ENCODE measurements around the gene CDKL4.
"Not testable (repeated sequence)": the region's sequence is repeated elsewhere in the genome, so short reads cannot be mapped to it uniquely, and the experiment has no call there.

Gene CDKL4

GRCh38 chr2:39210846-39211245, 32.9 kb downstream of the CDKL4 start:
- H3K36me3 ChIP-seq (replicated peaks; ENCODE audit: low read depth, low read length) = no peaks in the 10 kb centered on the region
- H3K4me2 ChIP-seq (ENCODE audit: low read length) = no peak overlapping the region
- no peaks in the 10 kb centered on the region for H3K9me3 ChIP-seq (ENCODE audit: insufficient read depth, low read length)
- H3K9ac ChIP-seq (ENCODE audit: low read length) = no peak overlapping the region
- no peak for TF ChIP-seq CTCF (IDR thresholded peaks at IDR 0.05; ENCODE audit: low read depth, low read length)
- no peak for TF ChIP-seq EZH2phosphoT487 (IDR thresholded peaks at IDR 0.05; ENCODE audit: low read depth)
- no peak overlapping the region for H3K27ac ChIP-seq (ENCODE audit: low read length)
- H3K4me3 ChIP-seq (ENCODE audit: low read length) = no peak overlapping the region
- H3K4me1 ChIP-seq (ENCODE audit: low read length) = no peaks in the 10 kb centered on the region
- no peaks in the 10 kb centered on the region for H3K79me2 ChIP-seq (ENCODE audit: low read length)
- no peak overlapping the region for H2AFZ ChIP-seq (ENCODE audit: low read depth, low read length)
- H4K20me1 ChIP-seq (ENCODE audit: insufficient read depth, low read length) = no peaks in the 10 kb centered on the region
- no peaks in the 10 kb centered on the region for H3K27me3 ChIP-seq (ENCODE audit: low read depth, low read length)

- Histone ChIP-seq H3K36me3 (replicated peaks; ENCODE audit: low read depth, low read length) (no peaks in the 10 kb centered on the region), H3K4me3 (ENCODE audit: low read length) (no peak overlapping the region), H3K4me1 (ENCODE audit: low read length) (no peaks in the 10 kb centered on the region), H2AFZ (ENCODE audit: low read depth, low read length) (no peak overlapping the region), H3K9me3 (ENCODE audit: insufficient read depth, low read length) (no peaks in the 10 kb centered on the region), H3K79me2 (ENCODE audit: low read length) (no peaks in the 10 kb centered on the region), H3K4me2 (ENCODE audit: low read length) (no peak overlapping the region), H3K9ac (ENCODE audit: low read length) (no peak overlapping the region), H4K20me1 (ENCODE audit: insufficient read depth, low read length) (no peaks in the 10 kb centered on the region), H3K27ac (ENCODE audit: low read length) (no peak overlapping the region), H3K27me3 (ENCODE audit: low read depth, low read length) (no peaks in the 10 kb centered on the region)
- TF ChIP-seq CTCF (IDR thresholded peaks at IDR 0.05; ENCODE audit: low read depth, low read length) = no peak
- no peak for TF ChIP-seq EZH2phosphoT487 (IDR thresholded peaks at IDR 0.05; ENCODE audit: low read depth)
Observed at GRCh38 chr2:39203382-39203781, 40.4 kb downstream of the CDKL4 start.

- H3K79me2 ChIP-seq (ENCODE audit: low read length) = no peaks in the 10 kb centered on the region
- H3K9ac ChIP-seq (ENCODE audit: low read length) = no peak overlapping the region
- no peak overlapping the region for H2AFZ ChIP-seq (ENCODE audit: low read depth, low read length)
- no peak overlapping the region for H3K4me3 ChIP-seq (ENCODE audit: low read length)
- no peaks in the 10 kb centered on the region for H4K20me1 ChIP-seq (ENCODE audit: insufficient read depth, low read length)
- no peaks in the 10 kb centered on the region for H3K4me1 ChIP-seq (ENCODE audit: low read length)
- TF ChIP-seq EZH2phosphoT487 (IDR thresholded peaks at IDR 0.05; ENCODE audit: low read depth) (no peak), CTCF (IDR thresholded peaks at IDR 0.05; ENCODE audit: low read depth, low read length) (no peak)
- H3K9me3 ChIP-seq (ENCODE audit: insufficient read depth, low read length) = no peaks in the 10 kb centered on the region
- no peaks in the 10 kb centered on the region for H3K36me3 ChIP-seq (replicated peaks; ENCODE audit: low read depth, low read length)
- H3K27ac ChIP-seq (ENCODE audit: low read length) = no peak overlapping the region
- H3K27me3 ChIP-seq (ENCODE audit: low read depth, low read length) = no peaks in the 10 kb centered on the region
- no peak overlapping the region for H3K4me2 ChIP-seq (ENCODE audit: low read length)
Observed at GRCh38 chr2:39202639-39203369, 41.0 kb downstream of the CDKL4 start.

- not testable (repeated sequence) for H3K9ac ChIP-seq (ENCODE audit: low read length)
Observed at GRCh38 chr2:39197003-39197402, 46.8 kb downstream of the CDKL4 start.

More at GRCh38 chr2:39197003-39197402, 46.8 kb downstream of the CDKL4 start:
- not testable (repeated sequence) for H3K36me3 ChIP-seq (replicated peaks; ENCODE audit: low read depth, low read length); H2AFZ ChIP-seq (ENCODE audit: low read depth, low read length); H3K9me3 ChIP-seq (ENCODE audit: insufficient read depth, low read length); H3K27me3 ChIP-seq (ENCODE audit: low read depth, low read length); H3K4me2 ChIP-seq (ENCODE audit: low read length); H3K4me3 ChIP-seq (ENCODE audit: low read length); H4K20me1 ChIP-seq (ENCODE audit: insufficient read depth, low read length); H3K27ac ChIP-seq (ENCODE audit: low read length); H3K4me1 ChIP-seq (ENCODE audit: low read length); H3K79me2 ChIP-seq (ENCODE audit: low read length)
